ENCODE data around the gene ELFN1.

GRCh38 chr7:1624999-1625927 lies 44.8 kb upstream of the ELFN1 start:
- no peak for TF ChIP-seq POLR2AphosphoS5 (IDR thresholded peaks at IDR 0.05; ENCODE audit: low read depth, low read length)
- no peak for TF ChIP-seq TAF1 (IDR thresholded peaks at IDR 0.05; ENCODE audit: borderline replicate concordance, insufficient read depth, low read length)
- no peak for TF ChIP-seq SIN3A (IDR thresholded peaks at IDR 0.05; ENCODE audit: borderline replicate concordance, insufficient read depth, low read length)
